K562 (cell line): ENCODE results near the gene ANKRD13C. TPM values are rescaled to one million over a fixed set of nuclear protein-coding genes. Genes with fewer than 3 reads are reported as not detected.

ENCODE experiments used
- CHAMP1 ChIP-seq: fragments of 450-650 bp; IDR thresholded peaks from 2 replicates; pipeline ENCODE4 v1.6.1; 2016; ENCODE audit warnings: mild to moderate bottlenecking
- E2F8 ChIP-seq: fragments of 450-650 bp; IDR thresholded peaks from 2 replicates; pipeline ENCODE4 v1.7.1; 2018; ENCODE audit warnings: mild to moderate bottlenecking, low read depth; ENCODE audit not compliant: partially characterized antibody
- ETV5 ChIP-seq: sonication (generic); formaldehyde crosslinking; IDR thresholded peaks from 2 replicates; pipeline ENCODE4 v1.4.0; 2020; ENCODE audit warnings: low read depth, mild to moderate bottlenecking, missing genetic modification reagents
- ID3 ChIP-seq, 2 experiments: fragments of 250-450 bp in 1 of 2; fragments of 450-650 bp in 1 of 2; sonication (Bioruptor Pico) in 1 of 2; IDR thresholded peaks; 2 replicates each; pipeline versions ENCODE4 v1.6.1 to v1.8.0; 2016 to 2021; ENCODE audit warnings: mild to moderate bottlenecking in 2 of 2, moderate library complexity in 2 of 2, missing compliant biosample characterization in 1 of 2, missing genetic modification characterization in 1 of 2
- PBX2 ChIP-seq, 2 experiments: IDR thresholded peaks in 1 of 2; conservative IDR thresholded peaks in 1 of 2; 2 replicates each; pipeline ENCODE4 v1.6.1; 2016; ENCODE audit warnings: low read depth in 2 of 2, mild to moderate bottlenecking in 1 of 2, missing compliant biosample characterization in 1 of 2, missing genetic modification characterization in 1 of 2, moderate library complexity in 1 of 2
- POLR2AphosphoS5 ChIP-seq: IDR thresholded peaks from 2 replicates; pipeline ENCODE4 v1.6.1; 2011; ENCODE audit warnings: mild to moderate bottlenecking, low read depth, low read length, moderate library complexity; ENCODE audit not compliant: control insufficient read depth, insufficient read depth
- ZNF197 ChIP-seq: fragments of 200-800 bp; sonication (Bioruptor generic); IDR thresholded peaks from 2 replicates; pipeline ENCODE4 v1.6.1; 2016; ENCODE audit warnings: low read depth, missing genetic modification characterization, missing compliant biosample characterization
- polyA plus RNA-seq, 8 experiments: library from polyadenylated mRNA; depleted of rRNA in 4 of 8; stranded (reverse) in 5 of 8; unstranded in 3 of 8; fragments of >200 nt; fragmentation: Nextera tagmentation in 2 of 8; fragmentation: Illumina TruSeq in 1 of 8; extraction: Ambion mirVana in 2 of 8; extraction: Trizol in 1 of 8; gene quantifications; 2 replicates each; pipeline versions ENCODE4 v1.2.1 to v1.2.3, GENCODE V29; 2011 to 2014; ENCODE audit warnings: inconsistent platforms in 1 of 8, missing spikeins in 1 of 8
- total RNA-seq, 7 experiments: library from RNA; depleted of rRNA in 6 of 7; stranded (reverse); fragments of >200 nt in 6 of 7; fragmentation: Illumina TruSeq in 2 of 7; extraction: Trizol in 2 of 7; gene quantifications; 2 replicates each; pipeline versions ENCODE4 v1.2.1 to v1.2.3, GENCODE V29; 2011 to 2021; ENCODE audit warnings: low replicate concordance in 1 of 7

Gene ANKRD13C
- total and polyA plus RNA-seq, 9 of the 15 experiments (the other 6 are each of a cell fraction or from before 2014, with no cell fraction given), result 3.4 to 22.8 (median 12.5) TPM

GRCh38 chr1:70234733-70235132 is 119.8 kb downstream of the ANKRD13C start (continued):
- TF ChIP-seq CHAMP1 (no peak), ZNF197 (no peak), ID3 (CRISPR knock-in tag; IDR thresholded peaks at IDR 0.05) (no peak), ID3 (tag; IDR thresholded peaks at IDR 0.05) (no peak), PBX2 (CRISPR knock-in tag; IDR thresholded peaks at IDR 0.05; ENCODE audit: low read depth) (no peak), PBX2 (tag; conservative IDR thresholded peaks at IDR 0.05; ENCODE audit: low read depth) (no peak), E2F8 (no peak), POLR2AphosphoS5 (no peak), ETV5 (CRISPR knock-in tag) (no peak)
- TF ChIP-seq, all 486 proteins: peak for 0
